ENCODE measurements around the gene TMPRSS7.

- no peak for TF ChIP-seq EZH2 (IDR thresholded peaks at IDR 0.05; ENCODE audit: borderline replicate concordance, low read depth, low read length, severe bottlenecking)
- TF ChIP-seq, protein P1, sequence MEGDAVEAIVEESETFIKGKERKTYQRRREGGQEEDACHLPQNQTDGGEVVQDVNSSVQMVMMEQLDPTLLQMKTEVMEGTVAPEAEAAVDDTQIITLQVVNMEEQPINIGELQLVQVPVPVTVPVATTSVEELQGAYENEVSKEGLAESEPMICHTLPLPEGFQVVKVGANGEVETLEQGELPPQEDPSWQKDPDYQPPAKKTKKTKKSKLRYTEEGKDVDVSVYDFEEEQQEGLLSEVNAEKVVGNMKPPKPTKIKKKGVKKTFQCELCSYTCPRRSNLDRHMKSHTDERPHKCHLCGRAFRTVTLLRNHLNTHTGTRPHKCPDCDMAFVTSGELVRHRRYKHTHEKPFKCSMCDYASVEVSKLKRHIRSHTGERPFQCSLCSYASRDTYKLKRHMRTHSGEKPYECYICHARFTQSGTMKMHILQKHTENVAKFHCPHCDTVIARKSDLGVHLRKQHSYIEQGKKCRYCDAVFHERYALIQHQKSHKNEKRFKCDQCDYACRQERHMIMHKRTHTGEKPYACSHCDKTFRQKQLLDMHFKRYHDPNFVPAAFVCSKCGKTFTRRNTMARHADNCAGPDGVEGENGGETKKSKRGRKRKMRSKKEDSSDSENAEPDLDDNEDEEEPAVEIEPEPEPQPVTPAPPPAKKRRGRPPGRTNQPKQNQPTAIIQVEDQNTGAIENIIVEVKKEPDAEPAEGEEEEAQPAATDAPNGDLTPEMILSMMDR (IDR thresholded peaks at IDR 0.05; ENCODE audit: borderline replicate concordance, extremely low read depth, low read length, poor library complexity, severe bottlenecking) = no peak
These were observed 56.5 kb downstream of the TMPRSS7 start for GRCh38 chr3:112090887-112091586.

Data from DND-41 (cell line).